Mononuclear cell (primary cell): Measurements from ENCODE around the gene SLFN12L. TPM values are rescaled to one million over a fixed set of nuclear protein-coding genes. Genes with fewer than 3 reads are reported as not detected.
A peak's percentile ranks its signal among the peaks of the same experiment; 100 is the strongest.
"Not testable (repeated sequence)": the region's sequence is repeated elsewhere in the genome, so short reads cannot be mapped to it uniquely, and the experiment has no call there.

Source experiments
- H3K27me3 ChIP-seq: 2 replicates; pipeline ENCODE4 v1.6.0; 2011; ENCODE audit warnings: low read length, control low read depth; ENCODE audit not compliant: insufficient read depth
- H3K4me1 ChIP-seq: 2 replicates; pipeline ENCODE4 v1.5.1; 2011; ENCODE audit warnings: mild to moderate bottlenecking, low read length, control low read depth; ENCODE audit not compliant: insufficient read depth
- H3K4me3 ChIP-seq: 2 replicates; pipeline ENCODE4 v1.5.1; 2011; ENCODE audit warnings: mild to moderate bottlenecking, low read length, moderate library complexity
- H3K9me3 ChIP-seq: 2 replicates; pipeline ENCODE4 v1.5.1; 2011; ENCODE audit warnings: low read depth, mild to moderate bottlenecking, control low read depth, low read length
- total RNA-seq: library from RNA; depleted of rRNA; stranded (reverse); fragments of >200 nt; gene quantifications from one replicate; pipeline ENCODE4 v1.2.3, GENCODE V29; 2012

SLFN12L gene
- total RNA-seq, 1 donor: 53.3 TPM

GRCh38 chr17:35554668-35555067 lies 17.2 kb upstream of the SLFN12L start:
- no peaks in the 10 kb centered on the region for H3K4me1 ChIP-seq
- H3K9me3 ChIP-seq: no peaks in the 10 kb centered on the region
- no peaks in the 10 kb centered on the region for H3K27me3 ChIP-seq
- no peak overlapping the region for H3K4me3 ChIP-seq

DNA sequence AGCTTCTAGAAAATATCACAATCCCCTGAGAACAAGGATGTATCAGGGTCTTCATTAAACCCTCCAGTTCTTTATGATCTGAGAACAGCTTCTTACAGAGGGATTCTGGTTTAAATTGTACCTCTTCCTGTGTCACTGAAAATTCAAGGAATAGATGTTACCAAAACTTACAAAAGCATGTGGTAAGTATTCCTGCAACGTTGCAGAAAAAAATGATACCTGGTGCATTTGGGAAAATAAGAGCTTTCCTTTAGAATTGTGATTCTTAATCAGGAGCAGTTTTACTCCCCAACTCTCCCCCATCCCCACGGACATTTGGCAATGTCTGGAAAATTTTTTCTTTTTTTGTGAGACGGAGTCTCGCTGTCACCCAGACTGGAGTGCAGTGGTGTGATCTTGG lies 15.8 kb upstream of the SLFN12L start:
- Histone ChIP-seq H3K27me3 (no peaks in the 10 kb centered on the region), H3K4me3 (no peak overlapping the region), H3K4me1 (no peaks in the 10 kb centered on the region), H3K9me3 (no peaks in the 10 kb centered on the region)

- H3K27me3 ChIP-seq: no peaks in the 10 kb centered on the region
- H3K9me3 ChIP-seq: no peaks in the 10 kb centered on the region
- H3K4me1 ChIP-seq: peaks cover 11% of the 10 kb centered on the region
- H3K4me3 ChIP-seq: no peak overlapping the region
Observed at GRCh38 chr17:35548978-35549377, 11.5 kb upstream of the SLFN12L start.

GRCh38 chr17:35548208-35548810 lies 10.8 kb upstream of the SLFN12L start:
- peaks cover 11% of the 10 kb centered on the region for H3K4me1 ChIP-seq
- H3K27me3 ChIP-seq: no peaks in the 10 kb centered on the region
- H3K4me3 ChIP-seq: no peak overlapping the region
- no peaks in the 10 kb centered on the region for H3K9me3 ChIP-seq

GRCh38 chr17:35546487-35546886 lies 9.0 kb upstream of the SLFN12L start:
- peaks cover 17% of the 10 kb centered on the region for H3K4me1 ChIP-seq
- no peak overlapping the region for H3K4me3 ChIP-seq
- H3K9me3 ChIP-seq: no peaks in the 10 kb centered on the region
- no peaks in the 10 kb centered on the region for H3K27me3 ChIP-seq

DNA sequence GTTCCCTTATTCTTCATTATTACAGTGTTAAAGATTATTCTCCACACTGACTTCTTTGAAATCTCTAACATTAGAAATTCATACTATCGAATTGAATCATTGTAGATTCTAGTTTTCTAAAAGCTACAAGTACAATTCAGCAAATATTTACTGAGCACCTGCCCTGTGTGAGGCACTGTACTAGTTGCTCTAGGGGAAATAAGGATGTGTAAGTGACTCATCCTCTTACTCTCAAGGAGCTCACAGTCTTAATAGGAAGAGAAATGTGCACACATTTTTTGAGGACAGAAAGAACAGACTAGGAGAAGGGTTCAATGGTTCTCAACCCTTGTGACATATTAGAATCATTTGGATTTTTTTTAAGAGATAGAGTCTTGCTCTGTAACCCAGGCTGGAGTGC lies 7.7 kb upstream of the SLFN12L start:
- no peaks in the 10 kb centered on the region for H3K27me3 ChIP-seq
- peaks cover 26% of the 10 kb centered on the region for H3K4me1 ChIP-seq
- no peak overlapping the region for H3K4me3 ChIP-seq
- no peaks in the 10 kb centered on the region for H3K9me3 ChIP-seq

- H3K9me3 ChIP-seq: no peaks in the 10 kb centered on the region
- no peaks in the 10 kb centered on the region for H3K27me3 ChIP-seq
- no peak overlapping the region for H3K4me3 ChIP-seq
- peaks cover 39% of the 10 kb centered on the region for H3K4me1 ChIP-seq
Observed at GRCh38 chr17:35543856-35544255, 6.4 kb upstream of the SLFN12L start.

DNA sequence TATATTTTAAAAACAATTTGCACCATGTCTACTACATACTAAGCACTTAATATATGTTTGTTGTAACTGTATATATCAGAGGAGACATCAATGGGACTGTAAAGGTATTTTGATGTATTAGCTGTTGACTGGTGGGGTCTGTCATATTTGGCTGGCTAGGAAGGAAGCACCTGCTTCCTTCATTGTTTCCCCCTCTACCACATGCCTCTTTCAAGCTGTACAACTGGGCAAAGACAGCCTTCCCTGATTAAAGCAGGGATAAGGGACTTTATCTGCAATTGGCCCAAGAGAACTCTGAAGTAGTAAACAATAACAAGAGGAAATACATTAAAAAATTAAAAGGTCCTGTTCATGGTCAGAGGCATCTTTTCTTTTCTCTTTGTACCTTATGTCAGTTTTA lies 5.5 kb upstream of the SLFN12L start:
- Histone ChIP-seq H3K4me3 (no peak overlapping the region), H3K4me1 (peaks cover 40% of the 10 kb centered on the region), H3K27me3 (no peaks in the 10 kb centered on the region), H3K9me3 (no peaks in the 10 kb centered on the region)

- Histone ChIP-seq H3K4me3 (no peak overlapping the region), H3K9me3 (no peaks in the 10 kb centered on the region), H3K27me3 (no peaks in the 10 kb centered on the region), H3K4me1 (peaks cover 35% of the 10 kb centered on the region)
Observed at GRCh38 chr17:35541434-35541833, 4.0 kb upstream of the SLFN12L start.

GRCh38 chr17:35540589-35541404 lies 3.3 kb upstream of the SLFN12L start:
- H3K4me1 ChIP-seq: peaks cover 30% of the 10 kb centered on the region
- H3K27me3 ChIP-seq: no peaks in the 10 kb centered on the region
- H3K9me3 ChIP-seq: no peaks in the 10 kb centered on the region
- peak overlapping the region; percentile 60 for H3K4me3 ChIP-seq

DNA sequence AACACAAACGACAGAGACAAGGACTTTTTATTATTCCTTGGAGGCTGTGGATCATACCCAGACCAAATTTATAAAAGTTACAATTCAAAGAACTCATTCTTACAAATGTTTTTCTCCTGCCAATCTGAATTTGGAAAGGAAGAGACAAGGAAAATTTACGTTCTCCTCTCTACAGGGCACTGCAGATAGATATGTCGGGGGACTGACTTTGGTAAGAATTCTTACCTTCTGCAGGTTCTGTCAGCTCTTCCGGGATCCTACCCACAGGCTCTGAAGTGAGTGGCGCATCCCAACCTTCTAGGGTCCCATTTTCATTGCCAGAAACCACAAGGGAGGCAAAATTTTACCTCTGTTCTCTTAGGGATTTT lies 2.2 kb upstream of the SLFN12L start:
- Histone ChIP-seq H3K9me3 (no peaks in the 10 kb centered on the region), H3K4me3 (no peak overlapping the region), H3K27me3 (no peaks in the 10 kb centered on the region), H3K4me1 (peaks cover 30% of the 10 kb centered on the region)

- H3K4me3 ChIP-seq: peak overlapping the region; percentile 53
- H3K27me3 ChIP-seq: no peaks in the 10 kb centered on the region
- no peaks in the 10 kb centered on the region for H3K9me3 ChIP-seq
- peaks cover 34% of the 10 kb centered on the region for H3K4me1 ChIP-seq
Observed at GRCh38 chr17:35536664-35537171, 760 bp downstream of the SLFN12L start.

DNA sequence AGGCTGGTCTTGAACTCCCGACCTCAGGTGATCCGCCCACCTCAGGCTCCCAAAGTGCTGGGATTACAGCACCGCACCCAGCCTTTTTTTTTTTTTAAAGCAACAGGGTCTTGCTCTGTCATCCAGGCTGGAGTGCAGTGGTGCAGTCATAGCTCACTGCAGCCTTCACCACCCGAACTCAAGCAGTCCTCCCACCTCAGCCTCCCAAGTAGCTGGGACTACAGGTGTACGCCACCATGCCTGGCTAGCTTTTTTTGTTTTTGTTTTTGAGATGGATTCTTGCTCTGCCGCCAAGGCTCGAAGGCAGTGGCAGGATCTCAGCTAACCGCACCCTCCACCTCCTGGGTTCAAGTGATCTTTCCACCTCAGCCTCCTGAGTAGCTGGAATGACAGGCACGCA lies 2.1 kb downstream of the SLFN12L start:
- Histone ChIP-seq H3K4me1 (peaks cover 26% of the 10 kb centered on the region), H3K4me3 (peak overlapping the region; percentile 53)
- H3K9me3 ChIP-seq, H3K27me3 ChIP-seq: not testable (repeated sequence)

DNA sequence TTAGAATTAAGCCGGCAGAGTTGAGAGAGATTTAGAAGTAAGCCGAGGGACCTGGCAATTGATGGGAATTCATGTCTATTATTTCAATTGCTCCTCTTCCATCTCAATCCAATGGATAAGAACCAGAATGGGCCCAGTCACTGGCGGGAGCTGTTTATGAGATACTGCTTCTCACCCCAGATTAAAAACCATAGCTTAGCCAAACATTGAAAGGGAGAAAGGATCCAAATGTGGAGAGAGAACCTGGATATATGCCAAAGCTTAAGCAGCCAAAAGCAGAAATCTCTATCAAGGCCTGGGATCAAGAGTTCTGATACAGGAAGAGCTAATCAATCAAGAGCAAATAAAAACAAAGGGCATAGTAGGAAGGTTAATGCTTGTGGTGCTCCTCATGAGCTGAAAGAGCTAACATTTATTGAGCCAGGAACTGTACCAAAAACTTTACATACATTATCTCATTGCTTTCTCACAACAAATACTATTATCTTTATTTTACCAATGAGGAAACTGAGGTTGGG lies 2.8 kb downstream of the SLFN12L start:
- no peaks in the 10 kb centered on the region for H3K27me3 ChIP-seq
- no peaks in the 10 kb centered on the region for H3K9me3 ChIP-seq
- H3K4me1 ChIP-seq: peaks cover 18% of the 10 kb centered on the region
- H3K4me3 ChIP-seq: peak overlapping the region; percentile 53

GRCh38 chr17:35531160-35531559 lies 6.3 kb downstream of the SLFN12L start:
- H3K9me3 ChIP-seq: no peaks in the 10 kb centered on the region
- H3K4me3 ChIP-seq: no peak overlapping the region
- no peaks in the 10 kb centered on the region for H3K27me3 ChIP-seq
- H3K4me1 ChIP-seq: peaks cover 13% of the 10 kb centered on the region
